CD4-positive, alpha-beta T cell treated with Interleukin-12 subunit alpha and Interleukin-12 subunit beta, for 1 hour (primary cell): Measurements from ENCODE around the gene IHH.
A peak's percentile ranks its signal among the peaks of the same experiment; 100 is the strongest.

ENCODE experiments used
- DNase-seq: peaks from one replicate; pipeline ENCODE4 v3.0.0-alpha.2; 2020

IHH gene

GRCh38 chr2:219060821-219061791, at the start of gene IHH:
IHH (minus strand) TSS chr2:219060921; CDS start chr2:219060467, 454 bp downstream.
- DNase-seq, result no peak

- peak; percentile 14 for DNase-seq
These were observed 48.8 kb upstream of the IHH start for GRCh38 chr2:219109471-219109870.

DNA sequence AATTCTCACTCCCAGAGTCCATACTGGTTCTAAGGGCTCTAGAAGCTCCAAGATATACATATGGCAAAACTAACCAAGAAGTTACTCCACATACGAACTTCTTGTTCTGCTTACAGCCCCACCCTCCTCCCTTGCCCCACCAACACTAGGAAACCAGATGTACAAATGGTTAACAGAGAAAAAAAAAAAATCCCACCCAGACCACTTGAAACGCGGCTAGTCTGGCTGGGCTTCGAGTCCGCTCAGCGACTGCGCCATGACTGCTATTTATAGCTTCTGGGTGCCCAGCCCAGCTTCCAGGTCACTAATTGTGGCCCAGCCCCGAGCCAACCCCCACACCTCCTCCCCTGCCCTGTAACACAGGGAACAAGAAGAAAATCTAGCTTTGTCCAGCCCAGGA, 47.0 kb upstream of the IHH start:
- no peak for DNase-seq

- DNase-seq, result no peak
These were observed 45.5 kb upstream of the IHH start for GRCh38 chr2:219106251-219106650.

DNA sequence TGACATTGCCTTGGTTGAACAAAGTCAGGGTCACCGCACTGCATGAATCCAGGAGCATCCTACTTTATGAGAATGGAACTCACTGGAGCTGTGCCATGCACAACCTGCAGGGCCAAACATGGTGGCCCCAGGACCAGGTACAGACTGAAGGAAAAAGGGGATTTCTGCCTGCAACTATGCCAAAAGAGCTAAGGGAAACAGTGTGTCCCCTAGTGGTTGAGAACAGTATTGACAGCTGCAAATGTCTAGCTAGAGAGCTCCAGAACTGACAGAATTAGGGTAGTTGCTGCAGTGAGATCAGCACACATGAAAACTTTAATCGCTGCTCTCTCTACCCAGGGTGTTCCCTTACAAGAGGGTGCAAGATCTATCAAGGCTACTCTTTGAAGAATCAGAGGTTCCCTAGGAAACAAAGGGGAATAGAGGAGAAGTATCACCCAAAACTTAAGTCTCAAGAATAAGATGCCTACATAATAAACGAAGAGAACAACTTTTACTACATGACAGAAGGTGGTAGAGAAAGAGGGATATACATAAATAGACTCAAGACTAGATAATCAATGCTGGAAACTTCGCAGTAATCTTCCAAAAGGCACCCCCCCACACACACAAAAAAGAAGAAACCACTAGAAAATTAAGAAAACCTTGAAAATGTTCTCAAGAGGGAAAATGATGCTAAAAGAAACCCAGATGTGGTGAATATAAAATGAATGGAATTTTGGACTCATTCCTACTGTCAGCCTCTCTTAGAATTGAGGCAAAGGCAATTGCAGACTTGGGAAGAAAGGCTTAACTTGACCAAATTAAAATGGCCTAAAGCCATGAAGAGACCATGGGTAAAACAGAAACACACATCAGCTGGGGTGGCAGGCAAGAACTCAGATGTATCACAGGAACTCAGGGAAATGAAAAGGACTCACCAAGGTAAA, 43.6 kb upstream of the IHH start:
- peak; percentile 23 for DNase-seq

- DNase-seq, result no peak
These were observed 38.6 kb upstream of the IHH start for GRCh38 chr2:219099329-219099728.

GRCh38 chr2:219095406-219095935, 34.8 kb upstream of the IHH start:
- DNase-seq, result no peak

- DNase-seq, result no peak
These were observed 33.5 kb upstream of the IHH start for GRCh38 chr2:219094171-219094570.

GRCh38 chr2:219090436-219091299, 29.9 kb upstream of the IHH start:
- no peak for DNase-seq

- DNase-seq, result no peak
These were observed 28.6 kb upstream of the IHH start for GRCh38 chr2:219089330-219089729.

DNA sequence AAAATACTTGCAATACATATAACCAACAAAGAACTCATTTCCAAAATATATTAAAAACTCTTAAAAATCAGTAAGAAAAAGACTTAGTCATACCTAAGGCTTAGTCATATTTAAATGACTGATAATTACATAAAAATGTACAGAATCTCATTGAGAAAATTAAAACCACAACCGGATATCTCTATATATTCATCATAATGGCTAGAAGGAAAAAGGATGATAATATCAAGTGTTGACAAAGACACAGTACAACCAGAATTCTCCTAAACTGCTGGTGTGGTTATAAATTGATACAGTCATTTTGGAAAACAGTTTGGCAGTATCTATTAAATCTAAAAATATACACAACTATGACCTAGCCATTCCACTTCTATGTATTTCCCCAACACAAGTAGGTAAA, 27.1 kb upstream of the IHH start:
- DNase-seq, result no peak

GRCh38 chr2:219087361-219087760, 26.6 kb upstream of the IHH start:
- DNase-seq, result no peak

DNA sequence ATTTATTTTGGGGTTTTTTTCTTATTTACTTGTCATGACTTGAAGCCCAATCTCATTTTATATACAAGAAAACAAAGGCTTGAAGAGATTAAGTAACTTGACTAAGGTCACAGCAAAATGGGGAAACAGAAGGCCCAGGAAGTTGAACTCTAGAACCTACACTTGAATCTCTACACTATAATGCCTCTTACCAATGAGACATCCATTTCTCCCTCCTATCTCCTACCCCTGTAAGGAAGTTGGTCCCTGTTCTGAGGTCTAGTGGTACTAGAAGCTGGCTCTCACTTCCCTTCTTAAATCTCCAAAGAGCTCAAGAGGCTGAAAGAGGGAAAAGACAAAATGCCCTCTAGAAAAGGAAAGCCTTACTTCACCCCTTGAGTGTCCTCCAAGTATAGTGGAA, 25.5 kb upstream of the IHH start:
- no peak for DNase-seq

DNA sequence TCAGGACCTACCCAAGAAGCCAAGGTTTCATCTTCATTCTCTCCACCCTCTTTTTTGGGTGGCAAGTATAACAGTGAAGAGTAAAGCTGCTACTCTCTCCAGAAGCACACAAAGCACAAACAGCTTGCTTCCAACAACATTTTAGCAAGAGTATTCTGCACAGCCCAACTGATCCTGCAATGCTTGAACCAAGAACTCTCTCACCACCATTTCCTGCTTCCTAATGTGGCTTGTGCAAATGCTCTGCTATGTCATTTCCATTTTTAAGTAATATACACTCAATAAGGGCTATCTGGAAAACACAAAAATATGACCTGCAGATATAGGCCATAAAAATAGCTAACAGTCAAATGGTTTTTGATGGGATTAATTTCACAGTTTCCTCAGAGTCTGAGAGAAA, 24.1 kb upstream of the IHH start:
- DNase-seq, result no peak

DNA sequence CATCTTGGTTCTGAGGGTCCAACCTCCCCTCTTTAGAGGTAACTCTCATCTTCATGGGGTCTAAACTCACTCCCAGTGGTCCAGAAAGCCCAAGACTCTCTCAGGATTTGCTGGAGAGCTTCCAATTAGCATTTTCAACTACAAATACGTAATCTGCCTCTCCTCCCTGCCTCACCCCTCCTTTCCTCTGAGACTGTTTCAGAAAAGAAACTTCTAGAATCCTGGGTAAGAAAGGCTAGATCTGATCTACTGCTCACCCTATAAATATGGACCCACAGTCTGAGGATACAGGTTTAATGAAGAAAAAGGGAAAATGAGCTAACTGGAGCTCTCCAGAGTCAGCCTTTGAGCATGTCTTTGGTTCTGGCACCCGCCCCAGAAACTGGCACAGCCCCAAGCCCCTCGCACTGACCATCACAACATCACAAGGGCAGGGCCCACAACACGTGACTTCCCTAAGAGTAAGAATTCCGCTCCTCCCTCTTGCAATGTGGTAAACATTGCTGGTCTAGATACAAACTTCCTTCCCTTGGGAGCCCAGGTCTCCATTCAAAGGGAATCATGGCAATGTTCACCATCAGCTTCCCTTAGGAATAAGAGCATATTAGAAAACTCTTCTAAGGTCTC, 21.7 kb upstream of the IHH start:
- DNase-seq, result no peak

DNA sequence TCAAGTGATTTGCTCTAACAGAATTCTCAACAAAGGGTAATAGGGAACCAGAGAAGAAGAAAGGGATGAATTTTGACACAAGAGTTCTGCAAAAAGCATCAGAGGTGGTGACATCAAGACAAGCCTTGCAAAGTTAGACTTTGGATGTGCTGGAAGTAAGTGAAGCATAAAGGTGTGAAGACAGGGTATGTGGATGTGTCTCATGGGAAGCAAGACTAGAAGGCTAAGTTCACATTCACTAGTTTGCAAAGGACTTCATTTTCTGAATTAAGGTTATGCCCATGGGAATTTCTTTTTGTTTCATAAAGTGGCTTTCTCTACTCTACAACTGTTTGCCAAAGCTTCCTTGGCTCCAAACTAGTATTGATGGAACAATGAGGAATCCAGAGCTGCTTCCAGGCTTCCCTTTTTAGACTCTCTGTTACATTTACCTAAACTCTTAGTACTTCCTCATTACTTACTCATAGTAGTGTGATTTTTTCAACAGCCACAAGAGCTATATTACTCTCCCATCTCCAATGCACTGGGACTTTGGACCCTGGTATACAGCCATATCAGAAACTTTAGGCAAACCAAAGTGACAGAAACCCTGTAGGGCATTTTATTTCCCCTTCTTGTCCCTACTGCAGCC, 21.1 kb upstream of the IHH start:
- DNase-seq, result no peak

DNA sequence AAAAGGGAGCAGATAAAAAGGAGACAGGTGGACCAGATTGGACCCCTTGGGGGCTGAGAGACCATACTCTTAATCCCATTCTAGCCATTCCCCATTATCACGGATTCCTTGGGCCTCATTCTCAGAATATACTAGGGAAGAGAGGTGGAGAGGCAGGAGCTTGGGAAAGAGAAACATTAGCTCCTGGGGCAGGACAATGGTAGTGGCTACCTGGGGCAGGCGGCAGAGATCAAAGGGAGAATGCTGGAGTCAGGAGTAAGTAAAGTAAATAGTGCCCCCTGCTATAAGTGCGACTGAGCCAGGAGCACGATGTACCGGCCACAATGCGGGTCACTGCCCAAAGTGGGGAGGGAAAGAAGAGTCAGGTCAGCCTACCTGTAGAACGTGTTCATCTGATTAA, 20.4 kb upstream of the IHH start:
- DNase-seq, result no peak

GRCh38 chr2:219079417-219079816, 18.7 kb upstream of the IHH start:
- DNase-seq, result no peak

GRCh38 chr2:219078951-219079350, 18.2 kb upstream of the IHH start:
- DNase-seq, result no peak

DNA sequence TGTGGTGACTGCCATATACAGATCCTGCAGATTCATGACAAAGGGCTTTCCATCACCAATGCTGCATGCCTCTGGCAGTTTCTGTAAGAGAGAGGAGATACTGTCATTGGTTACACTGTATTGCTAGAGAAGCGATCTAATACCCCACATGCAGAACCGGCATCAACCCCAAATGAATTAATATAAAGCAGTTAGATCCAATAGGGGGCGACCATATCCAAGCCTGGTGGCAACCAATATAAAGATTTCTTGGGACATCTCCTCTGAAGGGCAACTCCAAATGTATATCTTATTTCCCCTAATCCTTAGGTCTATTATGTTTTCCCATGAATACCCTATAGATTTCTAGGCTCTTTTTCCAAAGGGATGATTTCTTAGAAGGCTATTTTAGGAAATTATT, 17.4 kb upstream of the IHH start:
- no peak for DNase-seq

GRCh38 chr2:219076253-219076652, 15.5 kb upstream of the IHH start:
- no peak for DNase-seq
